Kidney epithelial cell (primary cell): ENCODE data around the gene TTC39C. TPM values are rescaled to one million over a fixed set of nuclear protein-coding genes. Genes with fewer than 3 reads are reported as not detected.
A peak's percentile ranks its signal among the peaks of the same experiment; 100 is the strongest.

Experiments used
- DNase-seq: peaks from one replicate; pipeline ENCODE4 v3.0.0-alpha.2; 2010; ENCODE audit warnings: low read depth
- H3K27me3 ChIP-seq: 2 replicates; pipeline ENCODE4 v1.6.0; 2011; ENCODE audit warnings: low read length; ENCODE audit not compliant: control insufficient read depth, insufficient read depth
- H3K36me3 ChIP-seq: 2 replicates; pipeline ENCODE4 v1.5.1; 2011; ENCODE audit warnings: low read length; ENCODE audit not compliant: control insufficient read depth, insufficient read depth
- H3K4me3 ChIP-seq: 2 replicates; pipeline ENCODE4 v1.5.1; 2011; ENCODE audit warnings: low read depth, mild to moderate bottlenecking, control low read depth, low read length
- CTCF ChIP-seq: IDR thresholded peaks from 2 replicates; pipeline ENCODE4 v1.5.1; 2011; ENCODE audit warnings: mild to moderate bottlenecking, moderate library complexity, low read length, control low read depth, inconsistent platforms; ENCODE audit not compliant: insufficient read depth, poor library complexity, severe bottlenecking
- total RNA-seq: library from RNA; depleted of rRNA; stranded (reverse); fragments of >200 nt; gene quantifications from 2 replicates; pipeline ENCODE4 v1.2.3, GENCODE V29; 2015

The TTC39C gene
- total RNA-seq, 1 donor from 2014 or later = 20.5 TPM

DNA sequence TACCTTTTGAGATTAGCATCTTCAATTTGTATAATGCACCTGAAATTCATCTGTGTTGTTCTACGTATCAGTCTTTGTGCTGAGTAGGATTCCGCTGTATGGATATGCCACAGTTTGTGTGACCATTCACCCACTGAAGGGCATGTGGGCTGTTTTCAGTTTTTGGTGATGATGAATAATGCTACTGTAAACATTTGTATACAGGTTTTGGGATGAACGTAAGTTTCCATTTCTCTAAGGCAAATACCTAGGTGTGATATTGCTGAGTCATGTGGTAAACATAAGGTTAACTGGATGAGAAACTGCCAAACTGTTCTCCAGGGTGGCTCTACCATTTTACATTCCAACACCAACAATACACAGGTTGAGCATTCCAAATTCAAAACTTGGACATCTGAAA, 159.4 kb downstream of the TTC39C start:
- Histone ChIP-seq H3K36me3 (no peaks in the 10 kb centered on the region), H3K4me3 (no peak overlapping the region), H3K27me3 (no peaks in the 10 kb centered on the region)
- TF ChIP-seq CTCF = no peak
- no peak for DNase-seq

DNA sequence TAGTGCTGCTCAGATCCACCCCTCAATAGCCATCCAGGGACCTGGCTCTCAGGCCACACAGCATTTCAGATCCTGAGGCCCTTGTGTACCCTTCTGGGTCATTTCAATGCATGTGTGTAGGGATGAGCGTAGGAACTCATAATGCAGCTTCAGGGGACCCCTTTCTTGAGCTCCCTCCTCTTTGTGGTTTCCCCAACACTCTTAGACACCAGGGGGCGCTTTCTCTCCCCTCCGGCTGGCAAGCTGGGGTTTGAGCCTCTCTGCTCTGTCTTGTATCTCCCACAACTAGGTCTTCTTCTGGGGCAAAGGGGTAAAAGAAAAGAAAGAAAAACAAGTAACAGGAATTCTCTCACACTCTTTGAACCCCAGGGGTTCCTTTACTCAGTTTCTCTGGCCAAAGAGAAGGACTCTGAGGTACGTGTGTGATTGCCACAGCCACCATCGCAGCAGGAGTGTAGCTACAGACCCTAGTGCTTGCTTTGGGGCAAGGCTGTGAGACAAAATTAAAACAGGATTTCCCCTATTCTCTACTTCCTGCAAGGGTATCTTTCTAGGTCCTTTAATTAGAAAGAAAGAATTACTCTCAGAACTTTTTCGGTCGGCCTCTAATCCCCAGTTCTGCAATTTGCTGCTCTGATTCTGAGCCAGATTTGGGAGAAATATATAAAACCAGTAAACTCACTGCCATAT, 162.3 kb downstream of the TTC39C start:
- Histone ChIP-seq H3K27me3 (no peaks in the 10 kb centered on the region), H3K36me3 (no peaks in the 10 kb centered on the region), H3K4me3 (no peak overlapping the region)
- DNase-seq = no peak
- TF ChIP-seq CTCF = peak; percentile 89

GRCh38 chr18:24177499-24178133, 163.1 kb downstream of the TTC39C start:
- H3K27me3 ChIP-seq = no peaks in the 10 kb centered on the region
- no peak for TF ChIP-seq CTCF
- no peaks in the 10 kb centered on the region for H3K36me3 ChIP-seq
- no peak for DNase-seq
- H3K4me3 ChIP-seq = no peak overlapping the region

DNA sequence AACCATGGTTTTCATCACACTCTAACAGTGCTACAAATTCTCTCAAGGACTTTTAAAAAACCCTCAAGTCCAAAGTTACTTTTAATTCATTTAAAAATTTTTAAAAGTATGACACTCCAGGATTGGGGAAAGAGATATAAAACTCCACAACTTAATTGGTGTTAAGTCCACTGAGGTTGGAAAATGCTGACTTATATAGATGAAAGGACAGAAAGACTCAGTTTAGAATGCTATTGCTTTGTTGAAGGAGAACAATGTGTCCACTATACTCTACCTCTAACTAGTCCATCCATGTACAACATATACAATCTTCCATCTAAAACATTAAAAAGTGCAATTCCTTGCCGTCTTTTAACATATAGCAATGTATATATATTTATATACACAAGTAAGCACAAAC, 165.5 kb downstream of the TTC39C start:
- DNase-seq = no peak

DNA sequence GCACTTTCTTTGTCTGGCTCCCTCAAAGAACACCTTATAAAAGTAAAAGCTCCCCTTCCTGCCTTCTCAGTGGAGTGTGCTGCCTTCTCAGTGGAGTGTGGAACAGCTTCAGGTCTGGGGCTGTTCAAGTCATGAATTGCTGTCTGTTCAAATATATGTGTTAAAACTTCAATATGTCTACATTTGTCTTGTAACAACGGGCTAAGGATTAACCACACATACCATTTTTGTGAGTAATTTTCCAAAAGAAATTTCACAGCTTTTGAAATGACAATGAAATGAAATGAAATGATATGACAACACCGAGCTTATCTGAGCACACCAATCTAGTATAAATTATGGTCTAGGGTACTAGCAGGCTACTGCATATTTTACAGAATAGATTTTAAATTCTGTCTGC, 167.3 kb downstream of the TTC39C start:
- no peak for TF ChIP-seq CTCF
- Histone ChIP-seq H3K36me3 (no peaks in the 10 kb centered on the region), H3K27me3 (no peaks in the 10 kb centered on the region), H3K4me3 (no peak overlapping the region)
- no peak for DNase-seq

More for the DNA sequence above, 165.5 kb downstream of the TTC39C start:
- no peak for TF ChIP-seq CTCF
- H3K27me3 ChIP-seq = no peaks in the 10 kb centered on the region
- no peaks in the 10 kb centered on the region for H3K36me3 ChIP-seq
- H3K4me3 ChIP-seq = no peak overlapping the region

Other genes with a start within 250 kb of the TTC39C start
- gene CABYR, start 124.3 kb downstream of the TTC39C start, total RNA-seq = 5.1 and 5.5 TPM in 2 replicates